Testis (tissue), 2 donors: Measurements from ENCODE around the gene HLX.

Experiments used
- CTCF ChIP-seq, 3 experiments: fragments of 450-650 bp in 2 of 3; fragments of 200-600 bp in 1 of 3; sonication (generic) in 1 of 3; IDR thresholded peaks; one replicate each; pipeline ENCODE4 v1.5.1; 2016 to 2019; ENCODE audit warnings: antibody characterized with exemption in 3 of 3, mild to moderate bottlenecking in 2 of 3, moderate library complexity in 1 of 3
- POLR2A ChIP-seq: fragments of 450-650 bp; IDR thresholded peaks from one replicate; pipeline ENCODE4 v1.6.1; 2017; ENCODE audit warnings: antibody characterized with exemption, mild to moderate bottlenecking, moderate library complexity

GRCh38 chr1:220891224-220892085, 12.2 kb downstream of the HLX start:
- TF ChIP-seq POLR2A (no peak), CTCF (IDR thresholded peaks at IDR 0.05) (no peak)
